WI38 (cell line): ENCODE measurements around the gene DENND4C.

ENCODE experiments used
- H3K4me3 ChIP-seq: 2 replicates; pipeline ENCODE4 v1.5.1; 2011; ENCODE audit warnings: low read depth, mild to moderate bottlenecking, control low read depth, low read length
- TF ChIP-seq, protein P1 (sequence below): IDR thresholded peaks from 2 replicates; pipeline ENCODE4 v1.5.1; 2012; ENCODE audit warnings: low read depth, mild to moderate bottlenecking, control low read depth, low read length

Gene DENND4C

DNA sequence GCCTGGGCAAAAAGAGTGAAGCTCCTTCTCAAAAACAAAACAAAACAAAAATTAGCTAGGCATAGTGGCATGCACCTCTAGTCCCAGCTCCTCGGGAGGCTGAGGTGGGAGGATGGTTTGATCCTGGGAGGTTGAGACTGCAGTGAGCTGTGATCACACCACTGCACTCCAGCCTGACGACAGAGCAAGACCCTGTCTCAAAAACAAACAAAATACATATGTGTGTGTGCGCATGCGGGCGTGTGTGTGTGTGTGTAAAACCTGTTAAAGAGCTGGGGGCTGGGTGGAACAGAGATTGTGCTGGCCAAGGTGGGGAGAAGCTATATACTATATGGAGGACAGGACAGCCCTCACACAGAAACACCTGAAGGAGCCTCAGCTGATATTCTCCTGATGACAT is 27.4 kb upstream of the DENND4C start:
- H3K4me3 ChIP-seq = no peak overlapping the region
- TF ChIP-seq, protein P1, sequence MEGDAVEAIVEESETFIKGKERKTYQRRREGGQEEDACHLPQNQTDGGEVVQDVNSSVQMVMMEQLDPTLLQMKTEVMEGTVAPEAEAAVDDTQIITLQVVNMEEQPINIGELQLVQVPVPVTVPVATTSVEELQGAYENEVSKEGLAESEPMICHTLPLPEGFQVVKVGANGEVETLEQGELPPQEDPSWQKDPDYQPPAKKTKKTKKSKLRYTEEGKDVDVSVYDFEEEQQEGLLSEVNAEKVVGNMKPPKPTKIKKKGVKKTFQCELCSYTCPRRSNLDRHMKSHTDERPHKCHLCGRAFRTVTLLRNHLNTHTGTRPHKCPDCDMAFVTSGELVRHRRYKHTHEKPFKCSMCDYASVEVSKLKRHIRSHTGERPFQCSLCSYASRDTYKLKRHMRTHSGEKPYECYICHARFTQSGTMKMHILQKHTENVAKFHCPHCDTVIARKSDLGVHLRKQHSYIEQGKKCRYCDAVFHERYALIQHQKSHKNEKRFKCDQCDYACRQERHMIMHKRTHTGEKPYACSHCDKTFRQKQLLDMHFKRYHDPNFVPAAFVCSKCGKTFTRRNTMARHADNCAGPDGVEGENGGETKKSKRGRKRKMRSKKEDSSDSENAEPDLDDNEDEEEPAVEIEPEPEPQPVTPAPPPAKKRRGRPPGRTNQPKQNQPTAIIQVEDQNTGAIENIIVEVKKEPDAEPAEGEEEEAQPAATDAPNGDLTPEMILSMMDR = no peak

DNA sequence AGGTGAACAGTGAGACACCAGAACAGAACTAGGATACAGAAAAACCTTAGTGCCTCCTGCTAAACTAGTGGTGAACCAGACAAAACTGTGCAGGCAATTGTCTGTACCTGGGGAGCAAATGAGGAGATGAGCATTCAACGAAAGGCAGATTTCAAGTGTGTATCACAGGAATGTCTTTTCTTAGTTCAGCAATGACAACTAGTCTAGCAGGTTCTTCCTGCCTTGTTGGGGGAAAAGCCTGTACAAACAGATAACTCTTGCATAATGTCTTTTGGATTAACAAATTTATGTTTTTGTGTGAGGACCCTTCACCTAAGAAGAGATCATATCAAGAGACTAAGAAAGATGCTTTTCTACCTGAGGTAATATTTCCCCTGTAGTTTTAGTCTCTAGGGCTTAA is 21.8 kb upstream of the DENND4C start:
- TF ChIP-seq, protein P1 = no peak
- H3K4me3 ChIP-seq = no peak overlapping the region

DNA sequence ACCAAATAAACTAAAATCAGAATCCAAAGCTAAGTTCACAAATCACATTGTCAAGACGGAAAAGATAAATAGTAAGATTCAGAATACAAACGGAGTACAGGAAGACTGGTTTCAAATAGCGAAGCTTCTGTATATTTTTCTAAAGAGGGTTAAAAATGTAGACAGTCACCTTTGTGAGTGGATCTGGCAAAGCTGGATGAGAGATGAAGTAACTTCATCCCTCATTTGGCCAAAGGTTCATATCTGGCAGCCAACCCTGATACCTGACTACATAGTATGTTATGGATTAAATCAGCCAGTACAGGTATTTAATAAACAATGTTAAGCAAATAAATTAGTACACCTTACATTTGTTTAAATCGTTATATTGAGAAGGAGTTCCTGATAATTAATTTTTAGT is 21.3 kb upstream of the DENND4C start:
- no peak overlapping the region for H3K4me3 ChIP-seq
- TF ChIP-seq, protein P1 = no peak

DNA sequence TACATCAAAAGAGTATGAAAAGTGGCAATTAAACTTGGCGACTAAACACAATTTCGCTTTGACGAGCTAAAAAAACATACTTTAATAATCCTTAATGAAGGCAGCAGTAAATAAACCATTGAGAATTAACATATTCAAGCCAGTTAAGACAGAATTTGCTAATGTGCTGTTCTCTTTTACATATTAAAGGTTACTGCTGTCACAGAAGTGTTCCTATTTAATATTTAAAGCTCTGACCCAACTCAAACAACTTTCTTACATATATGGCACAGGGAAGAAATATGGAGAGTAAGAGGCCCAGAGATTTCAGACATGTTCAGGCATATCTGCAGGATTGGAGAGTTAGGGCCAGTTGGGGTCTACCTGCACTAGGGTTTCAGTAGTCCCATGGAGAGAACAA is 16.7 kb upstream of the DENND4C start:
- TF ChIP-seq, protein P1 = no peak
- no peak overlapping the region for H3K4me3 ChIP-seq

DNA sequence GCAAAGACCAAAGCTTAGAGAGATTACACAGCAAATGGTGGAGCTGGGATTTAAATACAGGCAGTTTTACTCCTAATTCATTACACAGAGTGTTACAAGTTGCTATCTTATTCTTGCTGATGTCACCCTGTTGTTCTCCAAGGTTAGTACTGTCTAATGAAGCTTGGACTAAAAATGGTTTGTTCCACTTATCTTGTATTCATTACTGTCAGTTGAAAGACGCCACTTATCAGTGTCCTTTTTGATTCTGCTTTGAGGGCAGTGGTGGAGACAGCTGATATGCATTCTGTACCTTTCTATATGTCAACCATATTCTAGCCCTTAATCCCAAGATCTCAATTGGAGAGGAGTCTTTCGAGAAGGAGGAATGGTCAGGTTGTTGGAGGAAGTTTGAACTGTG is 14.0 kb upstream of the DENND4C start:
- TF ChIP-seq, protein P1 = no peak

DNA sequence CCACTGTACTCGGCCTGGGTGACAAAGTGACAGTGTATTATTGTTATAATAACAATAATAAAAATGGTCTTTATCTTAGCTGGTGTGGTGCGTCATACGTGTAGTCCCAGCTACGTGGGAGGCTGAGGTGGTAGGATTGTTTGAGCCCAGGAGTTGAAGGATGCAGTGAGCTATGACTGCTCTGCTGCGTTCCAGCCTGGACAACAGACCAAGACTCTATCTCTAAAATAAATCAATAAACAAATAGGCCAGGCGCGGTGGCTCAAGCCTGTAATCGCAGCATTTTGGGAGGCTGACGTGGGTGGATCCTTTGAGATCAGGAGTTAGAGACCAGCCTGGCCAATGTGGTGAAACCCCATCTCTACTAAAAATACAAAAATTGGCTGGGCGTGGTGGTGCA is 9.2 kb upstream of the DENND4C start:
- TF ChIP-seq, protein P1 = no peak
- no peak overlapping the region for H3K4me3 ChIP-seq

More for the DNA sequence above, 14.0 kb upstream of the DENND4C start:
- no peak overlapping the region for H3K4me3 ChIP-seq

DNA sequence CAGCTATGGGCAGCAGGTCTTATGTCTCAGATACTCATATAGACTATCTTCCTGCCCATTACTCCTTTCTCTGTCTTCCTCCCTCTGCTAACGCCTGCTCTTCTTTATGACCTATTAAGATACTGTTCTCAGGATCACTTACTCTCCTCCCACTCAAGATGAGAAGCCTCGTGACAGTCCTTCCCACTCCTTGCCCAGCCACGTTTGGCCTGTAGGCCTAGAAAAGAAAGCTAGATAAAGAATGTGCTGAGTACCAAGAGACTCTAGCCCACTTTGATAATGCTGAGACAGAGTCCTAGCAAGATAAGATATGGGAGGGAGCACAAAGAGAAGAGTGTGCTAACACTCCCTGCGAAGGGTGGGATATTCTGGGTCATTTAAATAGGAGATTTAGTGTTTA is 6.8 kb upstream of the DENND4C start:
- TF ChIP-seq, protein P1 = no peak
- H3K4me3 ChIP-seq = no peak overlapping the region
